Skeletal muscle cell (primary cell): ENCODE results near the gene COL4A2.

Experiments
- DNase-seq: peaks from one replicate; pipeline ENCODE4 v3.0.0-alpha.2; 2010; ENCODE audit warnings: low read depth
- H3K4me3 ChIP-seq: 2 replicates; pipeline ENCODE4 v1.5.1; 2011; ENCODE audit warnings: low read depth, mild to moderate bottlenecking, control low read depth, low read length, moderate library complexity

The COL4A2 gene

DNA sequence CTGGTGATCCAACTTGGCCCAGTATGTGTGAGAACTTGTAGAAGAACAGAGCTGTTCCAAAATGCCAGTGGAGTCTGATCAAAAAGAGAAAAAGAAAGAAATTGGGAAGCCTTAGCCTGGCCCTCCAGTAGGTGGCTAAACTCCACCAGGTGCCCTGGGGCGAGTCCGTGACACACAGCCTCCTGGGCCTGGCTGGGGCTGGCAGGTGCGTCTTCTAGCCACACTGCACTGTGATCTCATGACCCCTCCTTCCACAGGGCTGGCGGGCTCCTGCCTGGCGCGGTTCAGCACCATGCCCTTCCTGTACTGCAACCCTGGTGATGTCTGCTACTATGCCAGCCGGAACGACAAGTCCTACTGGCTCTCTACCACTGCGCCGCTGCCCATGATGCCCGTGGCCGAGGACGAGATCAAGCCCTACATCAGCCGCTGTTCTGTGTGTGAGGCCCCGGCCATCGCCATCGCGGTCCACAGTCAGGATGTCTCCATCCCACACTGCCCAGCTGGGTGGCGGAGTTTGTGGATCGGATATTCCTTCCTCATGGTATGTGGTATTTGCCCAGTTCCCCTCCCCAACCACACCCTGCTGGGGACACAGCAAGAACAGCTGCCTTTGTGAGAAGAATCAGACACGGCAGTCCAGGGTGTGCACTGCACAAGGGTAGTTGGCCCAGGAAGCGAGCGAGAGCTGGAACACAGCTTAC is 200.7 kb downstream of the COL4A2 start:
- DNase-seq: no peak

DNA sequence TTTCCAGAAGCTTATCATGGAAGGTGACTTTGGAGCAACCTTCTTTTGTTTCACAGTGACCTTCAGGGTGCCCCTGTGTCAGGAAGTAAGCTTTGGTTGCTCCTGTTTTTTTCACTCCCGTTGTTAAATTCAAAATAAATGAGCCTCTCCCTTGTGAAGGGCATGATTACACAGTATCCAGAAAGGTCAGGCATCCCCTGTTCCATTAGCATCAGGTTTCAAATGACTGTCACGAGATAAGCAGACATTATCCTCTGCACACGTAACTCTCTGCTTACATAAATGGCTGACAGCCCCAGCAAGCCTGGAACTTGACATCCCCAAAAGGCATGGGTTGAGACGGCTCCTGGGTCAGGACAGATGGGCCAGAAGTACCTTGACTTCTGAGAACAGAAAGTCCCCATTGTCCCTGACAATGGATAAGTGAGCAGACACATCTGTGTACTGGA is 202.4 kb downstream of the COL4A2 start:
- no peak for DNase-seq
- H3K4me3 ChIP-seq: no peak overlapping the region

More for the DNA sequence above, 200.7 kb downstream of the COL4A2 start:
- no peak overlapping the region for H3K4me3 ChIP-seq

DNA sequence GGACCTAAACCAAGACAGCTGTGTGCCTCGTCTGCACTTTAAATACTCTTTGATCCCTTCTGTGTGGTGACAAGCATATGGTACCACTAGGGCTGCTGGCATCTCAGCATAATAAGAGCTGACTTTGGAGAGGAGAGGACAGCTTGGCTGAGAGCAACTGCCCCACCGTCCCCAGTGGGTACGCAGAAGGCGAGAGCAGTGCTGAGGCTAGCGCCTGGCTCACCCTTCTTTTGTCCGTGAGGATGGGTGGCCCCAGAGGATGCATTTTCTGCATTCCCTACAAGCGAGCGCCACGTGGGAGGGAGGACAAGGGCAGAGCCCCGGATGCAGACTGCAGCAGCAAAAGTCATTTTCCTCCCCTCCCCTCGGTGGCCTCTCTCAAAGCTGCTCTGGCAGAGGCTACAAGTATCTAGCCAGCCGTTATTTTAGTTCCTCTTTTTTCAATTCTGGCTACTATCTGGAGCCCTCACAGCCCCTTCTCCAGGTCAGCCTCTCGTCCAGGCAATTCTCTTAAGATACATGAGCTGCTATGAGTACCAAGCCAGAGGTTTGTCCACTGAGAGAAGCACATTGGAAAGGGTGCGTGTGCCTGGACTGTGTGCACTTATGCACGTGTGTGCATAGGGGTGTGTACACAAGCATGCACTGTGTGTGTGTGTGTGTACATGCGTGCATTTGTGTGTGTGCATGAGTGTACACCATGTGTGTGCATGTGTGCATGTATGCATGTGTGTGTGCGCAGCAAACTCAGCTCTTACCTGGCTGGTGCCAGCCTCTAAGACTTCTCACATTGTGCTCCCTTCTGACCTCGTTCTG is 203.1 kb downstream of the COL4A2 start:
- H3K4me3 ChIP-seq: no peak overlapping the region
- no peak for DNase-seq

DNA sequence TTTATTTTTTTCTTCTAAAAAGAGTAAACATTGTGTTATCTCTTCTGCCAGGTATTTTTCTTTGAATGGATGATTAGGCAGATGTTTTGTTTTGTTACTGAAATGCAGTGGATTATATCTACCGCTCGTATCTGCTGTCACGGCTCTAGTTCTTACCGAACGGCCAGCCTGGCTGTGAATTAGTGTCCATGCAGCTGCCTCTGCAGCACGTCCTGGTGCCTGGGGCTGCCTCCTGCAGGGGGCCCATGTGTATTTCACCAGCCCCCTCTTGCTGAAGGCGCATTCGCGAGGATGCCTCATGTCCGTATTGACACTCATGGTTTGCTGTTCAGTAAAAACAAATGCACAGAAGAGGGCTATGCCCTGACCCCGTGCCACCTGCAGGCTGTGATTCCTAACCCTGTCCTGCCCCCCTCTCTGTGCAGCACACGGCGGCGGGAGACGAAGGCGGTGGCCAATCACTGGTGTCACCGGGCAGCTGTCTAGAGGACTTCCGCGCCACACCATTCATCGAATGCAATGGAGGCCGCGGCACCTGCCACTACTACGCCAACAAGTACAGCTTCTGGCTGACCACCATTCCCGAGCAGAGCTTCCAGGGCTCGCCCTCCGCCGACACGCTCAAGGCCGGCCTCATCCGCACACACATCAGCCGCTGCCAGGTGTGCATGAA is 204.6 kb downstream of the COL4A2 start:
- DNase-seq: no peak
- no peak overlapping the region for H3K4me3 ChIP-seq

DNA sequence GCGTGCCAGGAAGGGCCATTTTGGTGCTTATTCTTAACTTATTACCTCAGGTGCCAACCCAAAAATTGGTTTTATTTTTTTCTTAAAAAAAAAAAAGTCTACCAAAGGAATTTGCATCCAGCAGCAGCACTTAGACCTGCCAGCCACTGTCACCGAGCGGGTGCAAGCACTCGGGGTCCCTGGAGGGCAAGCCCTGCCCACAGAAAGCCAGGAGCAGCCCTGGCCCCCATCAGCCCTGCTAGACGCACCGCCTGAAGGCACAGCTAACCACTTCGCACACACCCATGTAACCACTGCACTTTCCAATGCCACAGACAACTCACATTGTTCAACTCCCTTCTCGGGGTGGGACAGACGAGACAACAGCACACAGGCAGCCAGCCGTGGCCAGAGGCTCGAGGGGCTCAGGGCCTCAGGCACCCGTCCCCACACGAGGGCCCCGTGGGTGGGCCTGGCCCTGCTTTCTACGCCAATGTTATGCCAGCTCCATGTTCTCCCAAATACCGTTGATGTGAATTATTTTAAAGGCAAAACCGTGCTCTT is 205.2 kb downstream of the COL4A2 start:
- no peak for DNase-seq
- no peak overlapping the region for H3K4me3 ChIP-seq

DNA sequence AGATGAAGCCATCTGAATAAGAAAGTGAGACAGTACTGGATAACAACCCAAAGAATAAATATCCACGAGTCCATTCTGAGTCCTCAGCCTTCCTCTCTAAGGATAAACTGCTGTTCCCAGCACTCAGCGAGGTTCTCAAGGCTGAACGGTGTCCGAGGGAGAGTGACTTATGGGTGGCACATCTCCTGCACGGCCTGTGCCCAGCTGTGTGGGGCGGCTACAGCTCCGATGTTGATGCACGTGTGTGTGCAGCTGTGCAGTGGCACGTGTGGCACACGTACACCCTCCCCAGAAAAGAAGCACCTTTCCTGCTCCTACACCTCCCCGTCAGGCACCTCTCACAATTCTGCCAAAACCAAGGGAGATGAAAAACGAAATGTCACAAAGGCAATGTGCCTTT is 209.4 kb downstream of the COL4A2 start:
- no peak for DNase-seq
- H3K4me3 ChIP-seq: no peak overlapping the region

DNA sequence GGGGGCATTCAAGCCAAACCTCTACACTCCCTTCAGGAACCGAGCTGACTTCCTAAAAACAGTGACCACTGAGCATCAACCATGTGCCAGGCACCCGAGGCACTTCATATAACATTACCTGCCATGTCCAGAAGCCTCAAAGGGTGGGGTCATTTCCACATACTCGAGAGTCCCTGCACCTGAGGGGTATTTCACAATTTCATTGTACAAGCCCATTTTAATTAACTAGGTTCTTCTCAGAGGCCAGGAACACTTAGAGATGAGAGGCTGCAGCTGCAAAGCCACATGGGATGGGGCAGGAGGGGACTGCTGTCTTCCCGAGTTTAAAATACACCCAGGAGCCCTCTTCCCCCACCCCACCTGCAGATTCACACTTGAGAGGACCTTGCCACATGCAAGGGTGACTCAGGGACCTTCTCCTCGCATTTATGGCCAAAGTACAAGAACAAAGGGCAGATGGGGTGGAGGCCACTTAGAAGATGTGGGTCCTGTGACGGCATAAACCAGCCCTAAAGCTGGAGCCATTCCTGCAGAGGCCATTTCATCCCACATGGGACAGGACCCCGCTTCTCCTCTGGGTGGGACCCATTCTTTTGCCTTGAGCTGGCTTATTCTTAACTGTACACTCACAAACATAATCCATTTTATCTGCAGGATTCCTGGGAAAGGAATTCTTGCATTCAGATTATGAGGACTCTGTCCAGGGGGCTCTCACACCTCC is 210.6 kb downstream of the COL4A2 start:
- DNase-seq: no peak
- no peak overlapping the region for H3K4me3 ChIP-seq

DNA sequence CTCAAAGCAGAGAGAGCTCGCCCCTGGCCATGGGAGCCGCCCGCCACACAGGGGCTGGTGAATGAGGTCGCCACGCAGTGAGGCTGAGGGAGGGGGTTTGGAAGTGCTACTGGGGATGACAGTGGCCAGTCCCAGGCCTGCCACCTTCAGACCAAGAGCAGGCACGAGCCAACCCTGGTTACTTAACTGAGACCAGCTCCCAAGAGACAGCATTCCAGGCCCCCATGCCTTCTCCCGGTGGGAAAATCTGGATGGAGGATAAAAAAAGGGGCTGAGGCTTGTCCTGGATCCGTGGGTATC is 211.1 kb downstream of the COL4A2 start:
- no peak overlapping the region for H3K4me3 ChIP-seq
- no peak for DNase-seq

DNA sequence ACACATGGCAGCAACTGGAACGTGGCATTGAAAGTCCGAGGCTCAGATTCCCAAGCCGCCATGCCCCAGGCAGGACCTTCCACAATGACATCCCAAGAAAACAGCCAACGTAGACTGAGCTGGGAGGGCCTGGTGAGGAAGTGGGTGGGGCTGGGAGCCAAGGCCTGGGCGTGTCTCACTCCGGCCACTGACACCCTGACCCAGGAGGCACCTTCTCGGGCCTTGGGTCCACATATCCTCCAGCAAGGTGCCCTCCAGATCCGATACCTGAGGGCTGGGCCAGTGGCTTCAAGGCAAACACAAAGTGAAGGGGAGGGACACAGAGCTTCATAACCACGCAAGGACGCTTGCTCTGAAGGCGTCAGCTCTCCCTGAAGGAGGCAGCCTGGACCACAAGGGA is 211.5 kb downstream of the COL4A2 start:
- no peak for DNase-seq
- H3K4me3 ChIP-seq: no peak overlapping the region

DNA sequence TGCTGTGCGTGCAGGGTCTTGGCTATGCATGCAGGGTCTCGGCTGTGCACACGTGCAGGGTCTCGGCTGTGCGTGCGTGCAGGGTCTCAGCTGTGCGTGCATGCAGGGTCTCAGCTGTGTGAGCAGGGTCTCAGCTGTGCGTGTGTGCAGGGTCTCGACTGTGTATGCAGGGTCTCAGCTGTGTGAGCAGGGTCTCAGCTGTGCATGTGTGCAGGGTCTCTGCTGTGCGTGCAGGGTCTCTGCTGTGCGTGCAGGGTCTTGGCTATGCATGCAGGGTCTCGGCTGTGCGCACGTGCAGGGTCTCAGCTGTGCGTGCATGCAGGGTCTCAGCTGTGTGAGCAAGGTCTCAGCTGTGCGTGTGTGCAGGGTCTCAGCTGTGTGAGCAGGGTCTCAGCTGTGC is 212.0 kb downstream of the COL4A2 start:
- DNase-seq: no peak
- H3K4me3 ChIP-seq: no peak overlapping the region

DNA sequence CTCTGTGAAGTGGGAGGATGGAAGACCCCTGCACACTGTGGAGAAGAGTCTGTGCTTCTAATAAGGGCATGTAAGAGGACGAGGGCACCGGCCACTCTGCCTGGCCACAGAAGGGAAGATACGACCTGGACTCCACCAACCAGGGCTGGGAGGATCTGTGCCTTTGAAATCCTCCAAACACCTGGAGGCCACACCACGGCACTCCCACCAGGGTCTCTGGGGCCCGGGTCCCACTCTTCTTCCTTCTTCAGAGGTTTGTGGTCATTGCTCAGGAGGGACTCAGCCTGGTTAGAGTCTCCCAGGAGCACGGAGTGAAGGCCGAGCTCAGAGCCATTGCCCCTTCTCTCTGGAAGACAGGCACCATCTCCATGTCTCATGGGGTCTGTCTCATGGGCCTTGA is 212.4 kb downstream of the COL4A2 start:
- DNase-seq: no peak
- no peak overlapping the region for H3K4me3 ChIP-seq

DNA sequence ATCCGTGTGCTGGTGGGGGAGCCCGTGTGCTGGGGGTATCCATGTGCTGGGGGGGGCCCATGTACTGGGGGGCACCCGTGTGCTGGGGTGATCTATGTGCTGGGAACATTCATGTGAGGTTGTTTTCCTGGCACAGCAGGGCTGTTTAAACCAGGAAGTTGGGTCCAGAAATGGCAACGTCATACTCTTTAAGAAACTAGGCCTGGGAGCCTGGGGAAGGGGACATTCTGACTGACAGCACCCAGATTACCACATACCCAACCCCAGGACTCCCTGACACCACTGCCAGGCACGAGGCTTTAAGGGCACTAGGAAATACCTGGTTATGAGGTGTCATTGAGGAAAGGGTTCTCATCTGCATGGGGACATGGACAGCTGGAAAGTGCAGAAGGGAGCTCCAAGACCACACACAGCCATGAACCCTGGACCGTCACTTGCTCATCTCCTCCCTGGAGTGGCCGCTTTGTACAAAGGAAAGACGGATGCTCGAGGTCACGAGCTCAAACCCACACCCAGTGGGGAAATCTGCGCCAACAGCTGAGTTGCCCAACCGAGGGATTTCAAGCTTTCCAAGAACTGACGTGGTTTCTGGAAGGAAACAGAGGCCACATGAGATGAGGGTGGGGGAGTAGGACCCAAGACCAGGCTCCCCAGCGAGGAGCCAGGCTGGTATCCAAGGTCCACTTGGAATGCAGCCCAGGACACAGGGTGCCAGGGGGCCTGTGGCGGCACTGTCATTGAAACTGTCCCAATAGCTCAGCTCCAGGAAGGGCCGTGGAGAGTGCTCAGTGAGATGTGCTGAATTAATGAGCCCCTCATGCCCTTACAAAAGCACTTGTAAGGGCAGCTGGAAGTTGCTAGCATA is 213.6 kb downstream of the COL4A2 start:
- DNase-seq: no peak
- no peak overlapping the region for H3K4me3 ChIP-seq

DNA sequence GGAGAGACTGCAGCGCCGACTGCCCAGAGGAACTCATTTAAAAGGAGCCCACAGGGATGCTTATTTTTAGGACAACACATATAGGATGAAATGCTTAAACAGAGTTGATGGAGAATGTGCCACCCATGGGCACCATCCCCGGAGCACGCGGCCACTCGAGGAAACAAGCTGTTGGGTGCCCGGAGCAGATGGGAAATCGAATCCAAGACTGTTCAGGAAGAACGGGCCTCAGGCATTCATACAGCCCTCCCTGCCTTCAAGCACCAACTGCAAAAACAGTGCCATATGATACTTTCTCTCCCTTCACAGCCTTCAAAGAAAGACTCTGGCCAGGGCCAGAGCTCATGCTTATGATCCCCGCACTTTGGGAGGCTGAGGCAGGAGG is 214.2 kb downstream of the COL4A2 start:
- DNase-seq: no peak
- no peak overlapping the region for H3K4me3 ChIP-seq

DNA sequence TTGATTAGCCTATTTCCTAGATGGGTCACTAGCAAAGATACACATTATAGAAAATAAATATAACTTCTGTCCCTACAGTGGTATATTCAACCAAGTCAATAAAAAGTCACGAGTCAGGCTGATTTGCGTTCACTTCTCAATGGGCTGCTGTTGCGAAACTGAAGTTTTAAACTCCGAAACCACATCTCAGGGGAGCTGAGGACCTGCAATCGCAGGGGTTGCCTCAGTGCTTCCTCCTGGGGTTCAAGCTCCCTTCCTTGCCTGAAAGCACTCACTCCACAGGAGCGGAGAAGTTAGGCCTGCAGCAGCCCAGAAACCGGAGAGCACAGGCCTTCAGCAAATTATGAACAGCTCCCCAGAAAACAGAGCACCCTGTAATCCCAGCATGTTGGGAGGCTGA is 214.9 kb downstream of the COL4A2 start:
- DNase-seq: no peak
- no peak overlapping the region for H3K4me3 ChIP-seq

DNA sequence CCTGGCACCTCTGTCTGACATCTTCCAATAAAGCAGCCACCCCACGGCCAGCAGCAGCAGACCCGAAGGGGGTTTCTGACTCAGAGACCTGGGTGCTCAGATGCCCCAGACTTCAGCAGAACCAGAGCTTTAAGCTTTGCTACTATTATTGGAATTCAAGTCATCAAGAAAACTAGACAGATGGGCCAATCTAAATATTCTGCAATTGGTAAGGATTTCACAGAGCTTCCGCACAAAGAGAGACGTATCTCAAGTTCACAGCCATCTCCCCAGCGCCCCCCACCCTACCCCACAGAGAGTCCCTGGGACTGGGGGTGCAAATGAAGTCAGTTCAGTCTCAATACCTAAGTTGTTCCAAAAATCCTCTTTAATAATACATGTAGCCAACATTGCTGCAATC is 215.6 kb downstream of the COL4A2 start:
- no peak for DNase-seq

DNA sequence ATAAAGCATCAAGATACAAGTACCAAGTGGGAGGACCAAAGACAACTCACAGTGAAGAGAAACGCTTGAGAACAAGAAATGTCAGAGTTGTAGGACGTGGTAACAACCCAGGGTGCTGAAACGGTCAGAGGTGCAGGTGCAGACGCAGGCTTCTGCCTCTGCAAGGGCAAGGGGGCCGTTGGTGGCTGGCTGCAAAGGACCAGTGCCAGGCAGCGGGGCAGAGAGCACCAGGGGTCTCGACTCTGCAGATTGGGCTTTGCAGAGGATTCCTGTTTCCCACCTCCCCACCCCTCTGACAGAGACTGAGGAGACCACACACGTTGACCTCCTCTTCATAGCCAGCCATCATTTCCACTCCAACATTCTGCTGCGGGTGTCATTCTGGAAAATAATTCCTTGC is 216.1 kb downstream of the COL4A2 start:
- H3K4me3 ChIP-seq: no peak overlapping the region
- no peak for DNase-seq

More for the DNA sequence above, 215.6 kb downstream of the COL4A2 start:
- no peak overlapping the region for H3K4me3 ChIP-seq

DNA sequence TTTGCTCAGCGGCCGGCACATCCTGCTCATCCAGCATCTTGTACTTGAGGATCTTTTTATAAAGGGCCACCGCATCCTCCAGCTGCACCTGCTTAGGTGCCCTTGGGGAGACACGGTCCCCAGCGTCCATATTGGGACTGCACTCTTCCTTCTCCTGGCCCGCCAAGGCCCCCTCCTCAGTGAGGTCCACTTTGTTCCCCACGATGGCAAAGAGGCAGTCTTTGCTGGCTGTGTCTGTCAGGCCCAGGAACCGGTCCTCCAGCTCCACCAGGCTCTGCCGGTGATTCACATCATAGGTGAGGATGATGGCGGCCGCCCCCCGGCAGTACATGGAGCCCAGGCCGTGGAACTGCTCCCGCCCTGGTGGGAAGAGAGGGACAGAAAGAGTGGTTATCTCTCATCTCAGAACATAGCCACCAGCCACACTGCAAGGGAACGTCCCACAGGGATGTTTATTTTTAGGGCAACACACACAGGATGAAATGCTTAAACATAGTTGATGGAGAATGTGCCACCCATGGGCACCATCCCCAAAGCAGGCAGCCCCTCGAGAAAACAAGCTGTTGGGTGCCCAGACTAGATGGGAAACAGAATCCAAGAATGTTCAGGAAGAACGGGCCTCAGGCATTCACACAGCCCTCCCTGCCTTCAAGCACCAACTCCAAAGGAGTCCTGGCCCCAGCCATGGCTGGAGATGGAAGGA is 216.9 kb downstream of the COL4A2 start:
- H3K4me3 ChIP-seq: no peak overlapping the region

DNA sequence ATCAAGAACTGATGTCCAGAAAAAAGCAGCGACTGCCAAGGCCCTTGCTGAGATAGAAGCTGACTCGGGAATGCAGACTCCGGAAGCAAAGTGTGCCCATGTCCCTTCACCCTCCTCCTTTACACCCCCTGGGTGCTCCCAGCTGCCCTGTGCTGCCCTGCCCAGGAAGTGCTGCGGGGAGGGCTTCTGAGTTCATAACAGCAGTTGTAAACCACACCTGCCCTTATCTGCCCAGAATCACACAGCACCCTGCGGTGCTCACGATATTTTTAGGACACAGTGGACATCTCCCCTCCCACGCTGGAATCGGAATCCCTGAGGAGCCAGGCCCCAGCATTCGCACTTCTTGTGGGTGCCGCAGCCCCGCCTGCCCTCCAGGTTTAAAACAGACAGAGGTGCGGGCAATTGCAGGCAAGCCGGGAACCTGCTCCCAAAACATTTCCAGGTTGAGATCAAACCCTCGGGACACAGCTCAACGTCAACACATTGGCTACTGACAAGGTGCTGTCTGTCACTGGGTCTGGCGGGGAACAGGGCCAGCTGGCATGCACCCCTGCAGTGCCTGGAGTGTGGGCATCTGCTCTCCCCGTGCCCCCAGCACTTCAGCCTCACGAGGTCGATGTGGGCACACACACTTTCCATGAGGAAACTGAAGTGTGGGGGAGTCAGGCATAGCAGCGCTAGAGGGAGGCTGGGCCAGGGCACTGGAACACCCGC is 217.6 kb downstream of the COL4A2 start:
- no peak for DNase-seq
- no peak overlapping the region for H3K4me3 ChIP-seq

More for the DNA sequence above, 216.9 kb downstream of the COL4A2 start:
- no peak for DNase-seq
